Measurements from ENCODE around the gene RANBP3L.

The RANBP3L gene

DNA sequence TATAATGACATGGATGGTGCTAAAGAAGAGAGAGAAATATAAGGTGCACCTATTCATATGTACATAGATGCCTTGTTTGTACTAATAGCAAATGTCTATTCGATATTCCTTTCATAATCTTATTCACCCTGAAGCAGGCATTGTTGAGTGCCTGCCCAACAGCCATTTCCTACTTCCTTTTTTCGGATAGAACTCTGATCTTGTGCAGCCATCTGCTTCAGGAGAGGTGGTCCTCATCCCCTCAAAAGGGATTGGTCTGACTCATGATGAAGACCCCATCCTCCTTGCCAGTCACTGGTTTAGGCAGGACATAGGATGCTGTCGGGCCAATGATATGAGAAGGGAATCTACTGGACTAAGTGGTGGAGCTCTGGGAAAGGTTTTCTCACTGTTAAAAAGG is 8.4 kb upstream of the RANBP3L start:
- no peak for ATAC-seq
- TF ChIP-seq OSR1 (CRISPR knock-in tag; IDR thresholded peaks at IDR 0.05) (no peak), TCF4 (CRISPR knock-in tag; IDR thresholded peaks at IDR 0.05; ENCODE audit: borderline replicate concordance) (no peak), SNAI2 (CRISPR knock-in tag; IDR thresholded peaks at IDR 0.05) (no peak), TOX (CRISPR knock-in tag; IDR thresholded peaks at IDR 0.05; ENCODE audit: borderline replicate concordance) (no peak), PPARA (CRISPR knock-in tag; IDR thresholded peaks at IDR 0.05; ENCODE audit: borderline replicate concordance) (no peak), BACH2 (CRISPR knock-in tag; IDR thresholded peaks at IDR 0.05; ENCODE audit: borderline replicate concordance) (no peak), ISL1 (CRISPR knock-in tag; IDR thresholded peaks at IDR 0.05) (no peak), ZNF70 (CRISPR knock-in tag; IDR thresholded peaks at IDR 0.05) (no peak), ZNF565 (CRISPR knock-in tag; conservative IDR thresholded peaks at IDR 0.05; ENCODE audit: low read depth) (no peak), GLIS3 (CRISPR knock-in tag; IDR thresholded peaks at IDR 0.05) (no peak), CSDC2 (CRISPR knock-in tag; IDR thresholded peaks at IDR 0.05) (no peak), ARNTL (CRISPR knock-in tag; IDR thresholded peaks at IDR 0.05; ENCODE audit: borderline replicate concordance, low read depth) (no peak), RARB (CRISPR knock-in tag; IDR thresholded peaks at IDR 0.05) (no peak), ESRRG (CRISPR knock-in tag; IDR thresholded peaks at IDR 0.05) (no peak)
- TF ChIP-seq, protein P1, sequence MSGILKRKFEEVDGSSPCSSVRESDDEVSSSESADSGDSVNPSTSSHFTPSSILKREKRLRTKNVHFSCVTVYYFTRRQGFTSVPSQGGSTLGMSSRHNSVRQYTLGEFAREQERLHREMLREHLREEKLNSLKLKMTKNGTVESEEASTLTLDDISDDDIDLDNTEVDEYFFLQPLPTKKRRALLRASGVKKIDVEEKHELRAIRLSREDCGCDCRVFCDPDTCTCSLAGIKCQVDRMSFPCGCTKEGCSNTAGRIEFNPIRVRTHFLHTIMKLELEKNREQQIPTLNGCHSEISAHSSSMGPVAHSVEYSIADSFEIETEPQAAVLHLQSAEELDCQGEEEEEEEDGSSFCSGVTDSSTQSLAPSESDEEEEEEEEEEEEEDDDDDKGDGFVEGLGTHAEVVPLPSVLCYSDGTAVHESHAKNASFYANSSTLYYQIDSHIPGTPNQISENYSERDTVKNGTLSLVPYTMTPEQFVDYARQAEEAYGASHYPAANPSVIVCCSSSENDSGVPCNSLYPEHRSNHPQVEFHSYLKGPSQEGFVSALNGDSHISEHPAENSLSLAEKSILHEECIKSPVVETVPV (CRISPR knock-in tag; IDR thresholded peaks at IDR 0.05) = no peak
- TF ChIP-seq, protein P2, sequence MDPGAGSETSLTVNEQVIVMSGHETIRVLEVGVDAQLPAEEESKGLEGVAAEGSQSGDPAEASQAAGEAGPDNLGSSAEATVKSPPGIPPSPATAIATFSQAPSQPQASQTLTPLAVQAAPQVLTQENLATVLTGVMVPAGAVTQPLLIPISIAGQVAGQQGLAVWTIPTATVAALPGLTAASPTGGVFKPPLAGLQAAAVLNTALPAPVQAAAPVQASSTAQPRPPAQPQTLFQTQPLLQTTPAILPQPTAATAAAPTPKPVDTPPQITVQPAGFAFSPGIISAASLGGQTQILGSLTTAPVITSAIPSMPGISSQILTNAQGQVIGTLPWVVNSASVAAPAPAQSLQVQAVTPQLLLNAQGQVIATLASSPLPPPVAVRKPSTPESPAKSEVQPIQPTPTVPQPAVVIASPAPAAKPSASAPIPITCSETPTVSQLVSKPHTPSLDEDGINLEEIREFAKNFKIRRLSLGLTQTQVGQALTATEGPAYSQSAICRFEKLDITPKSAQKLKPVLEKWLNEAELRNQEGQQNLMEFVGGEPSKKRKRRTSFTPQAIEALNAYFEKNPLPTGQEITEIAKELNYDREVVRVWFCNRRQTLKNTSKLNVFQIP (CRISPR knock-in tag; IDR thresholded peaks at IDR 0.05; ENCODE audit: borderline replicate concordance, low read depth) = no peak
- TF ChIP-seq, protein P3, sequence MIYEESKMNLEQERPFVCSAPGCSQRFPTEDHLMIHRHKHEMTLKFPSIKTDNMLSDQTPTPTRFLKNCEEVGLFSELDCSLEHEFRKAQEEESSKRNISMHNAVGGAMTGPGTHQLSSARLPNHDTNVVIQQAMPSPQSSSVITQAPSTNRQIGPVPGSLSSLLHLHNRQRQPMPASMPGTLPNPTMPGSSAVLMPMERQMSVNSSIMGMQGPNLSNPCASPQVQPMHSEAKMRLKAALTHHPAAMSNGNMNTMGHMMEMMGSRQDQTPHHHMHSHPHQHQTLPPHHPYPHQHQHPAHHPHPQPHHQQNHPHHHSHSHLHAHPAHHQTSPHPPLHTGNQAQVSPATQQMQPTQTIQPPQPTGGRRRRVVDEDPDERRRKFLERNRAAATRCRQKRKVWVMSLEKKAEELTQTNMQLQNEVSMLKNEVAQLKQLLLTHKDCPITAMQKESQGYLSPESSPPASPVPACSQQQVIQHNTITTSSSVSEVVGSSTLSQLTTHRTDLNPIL (CRISPR knock-in tag; IDR thresholded peaks at IDR 0.05; ENCODE audit: low read depth) = no peak

DNA sequence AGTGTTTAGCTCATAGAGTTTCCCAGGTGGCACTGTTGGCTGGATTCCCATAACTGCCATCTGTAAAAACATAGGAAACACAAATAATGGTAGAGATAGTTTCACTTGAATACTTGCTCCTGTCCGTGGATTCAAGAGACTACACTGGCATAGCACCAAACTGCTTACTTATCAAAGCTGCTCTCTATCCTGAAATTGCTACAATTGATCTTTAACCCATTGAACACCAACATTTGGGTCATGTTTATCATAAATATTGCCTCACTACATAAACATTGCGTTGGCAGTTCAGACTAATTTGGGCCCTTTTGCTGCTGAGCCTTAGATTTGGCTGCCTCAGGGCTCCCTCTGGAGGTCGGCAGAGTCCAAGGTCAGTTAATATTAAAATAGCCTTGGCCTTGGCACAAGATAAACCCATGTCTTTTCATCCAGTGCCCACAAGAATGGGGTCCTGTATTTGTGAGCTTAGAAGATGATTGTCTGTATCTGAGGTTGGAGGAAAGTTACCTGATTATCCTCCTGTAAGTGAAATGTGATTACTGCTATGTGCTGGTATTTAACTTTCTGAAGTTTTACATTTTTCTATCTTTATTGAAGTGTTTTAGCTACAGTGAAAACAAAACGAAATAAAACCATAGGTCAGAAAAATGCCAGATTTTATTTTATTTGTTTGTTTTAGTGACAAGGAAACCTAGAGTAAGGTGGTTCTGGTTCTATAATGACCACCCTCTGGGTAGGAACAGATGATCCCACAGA is 4.0 kb upstream of the RANBP3L start:
- peak; percentile 93 for ATAC-seq
- TF ChIP-seq ZNF70 (CRISPR knock-in tag; IDR thresholded peaks at IDR 0.05) = no peak
- TF ChIP-seq TCF4 (CRISPR knock-in tag; IDR thresholded peaks at IDR 0.05; ENCODE audit: borderline replicate concordance) = peak; percentile 46; the same call in 1 of the 2 replicates

DNA sequence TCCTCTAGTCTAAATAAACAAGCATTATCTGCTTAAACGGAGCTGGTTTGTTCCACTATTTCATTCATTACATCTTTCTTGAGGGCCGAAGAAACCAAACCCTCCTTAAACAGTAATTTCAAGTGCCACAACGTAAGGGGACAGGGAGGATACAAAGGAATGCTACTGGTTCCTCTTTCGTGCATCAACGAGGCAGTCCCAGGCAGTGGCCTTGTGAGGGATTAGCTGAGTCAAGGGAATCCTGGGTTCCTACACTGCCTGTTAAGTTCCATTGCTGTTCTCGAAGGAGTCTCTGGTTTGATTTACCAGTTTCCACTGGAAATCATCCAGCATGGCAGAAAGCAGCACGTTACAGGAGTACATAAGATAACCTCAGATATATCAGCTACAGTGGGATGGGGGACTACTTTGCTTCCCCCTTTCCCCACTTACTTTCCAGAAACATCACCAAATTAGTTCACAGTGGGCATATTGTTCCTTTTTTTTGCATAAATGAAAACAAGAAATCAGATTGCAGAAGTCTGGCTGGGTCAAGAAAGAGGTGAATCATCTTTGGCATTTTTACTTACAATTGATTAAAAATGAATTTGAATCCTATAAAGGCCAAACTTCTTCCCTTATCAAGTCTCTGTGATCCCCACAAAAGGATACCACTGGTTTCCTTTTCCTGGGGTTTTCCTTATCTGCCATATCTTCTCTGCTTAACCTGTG is 2.5 kb upstream of the RANBP3L start:
- ATAC-seq = no peak
- TF ChIP-seq, protein P1 (CRISPR knock-in tag; IDR thresholded peaks at IDR 0.05) = no peak
- TF ChIP-seq TCF4 (CRISPR knock-in tag; IDR thresholded peaks at IDR 0.05; ENCODE audit: borderline replicate concordance) = no peak
- TF ChIP-seq, protein P4, sequence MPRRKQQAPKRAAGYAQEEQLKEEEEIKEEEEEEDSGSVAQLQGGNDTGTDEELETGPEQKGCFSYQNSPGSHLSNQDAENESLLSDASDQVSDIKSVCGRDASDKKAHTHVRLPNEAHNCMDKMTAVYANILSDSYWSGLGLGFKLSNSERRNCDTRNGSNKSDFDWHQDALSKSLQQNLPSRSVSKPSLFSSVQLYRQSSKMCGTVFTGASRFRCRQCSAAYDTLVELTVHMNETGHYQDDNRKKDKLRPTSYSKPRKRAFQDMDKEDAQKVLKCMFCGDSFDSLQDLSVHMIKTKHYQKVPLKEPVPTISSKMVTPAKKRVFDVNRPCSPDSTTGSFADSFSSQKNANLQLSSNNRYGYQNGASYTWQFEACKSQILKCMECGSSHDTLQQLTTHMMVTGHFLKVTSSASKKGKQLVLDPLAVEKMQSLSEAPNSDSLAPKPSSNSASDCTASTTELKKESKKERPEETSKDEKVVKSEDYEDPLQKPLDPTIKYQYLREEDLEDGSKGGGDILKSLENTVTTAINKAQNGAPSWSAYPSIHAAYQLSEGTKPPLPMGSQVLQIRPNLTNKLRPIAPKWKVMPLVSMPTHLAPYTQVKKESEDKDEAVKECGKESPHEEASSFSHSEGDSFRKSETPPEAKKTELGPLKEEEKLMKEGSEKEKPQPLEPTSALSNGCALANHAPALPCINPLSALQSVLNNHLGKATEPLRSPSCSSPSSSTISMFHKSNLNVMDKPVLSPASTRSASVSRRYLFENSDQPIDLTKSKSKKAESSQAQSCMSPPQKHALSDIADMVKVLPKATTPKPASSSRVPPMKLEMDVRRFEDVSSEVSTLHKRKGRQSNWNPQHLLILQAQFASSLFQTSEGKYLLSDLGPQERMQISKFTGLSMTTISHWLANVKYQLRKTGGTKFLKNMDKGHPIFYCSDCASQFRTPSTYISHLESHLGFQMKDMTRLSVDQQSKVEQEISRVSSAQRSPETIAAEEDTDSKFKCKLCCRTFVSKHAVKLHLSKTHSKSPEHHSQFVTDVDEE (CRISPR knock-in tag; IDR thresholded peaks at IDR 0.05) = no peak
- no peak for TF ChIP-seq ZC3H10 (CRISPR knock-in tag; IDR thresholded peaks at IDR 0.05)
- no peak for TF ChIP-seq OSR1 (CRISPR knock-in tag; IDR thresholded peaks at IDR 0.05)
- TF ChIP-seq, protein P3 (CRISPR knock-in tag; IDR thresholded peaks at IDR 0.05; ENCODE audit: low read depth) = no peak
- no peak for TF ChIP-seq GLIS3 (CRISPR knock-in tag; IDR thresholded peaks at IDR 0.05)
- no peak for TF ChIP-seq SNAI2 (CRISPR knock-in tag; IDR thresholded peaks at IDR 0.05)
- TF ChIP-seq PPARA (CRISPR knock-in tag; IDR thresholded peaks at IDR 0.05; ENCODE audit: borderline replicate concordance) = no peak
- TF ChIP-seq BACH2 (CRISPR knock-in tag; IDR thresholded peaks at IDR 0.05; ENCODE audit: borderline replicate concordance) = no peak
- TF ChIP-seq, protein P5, sequence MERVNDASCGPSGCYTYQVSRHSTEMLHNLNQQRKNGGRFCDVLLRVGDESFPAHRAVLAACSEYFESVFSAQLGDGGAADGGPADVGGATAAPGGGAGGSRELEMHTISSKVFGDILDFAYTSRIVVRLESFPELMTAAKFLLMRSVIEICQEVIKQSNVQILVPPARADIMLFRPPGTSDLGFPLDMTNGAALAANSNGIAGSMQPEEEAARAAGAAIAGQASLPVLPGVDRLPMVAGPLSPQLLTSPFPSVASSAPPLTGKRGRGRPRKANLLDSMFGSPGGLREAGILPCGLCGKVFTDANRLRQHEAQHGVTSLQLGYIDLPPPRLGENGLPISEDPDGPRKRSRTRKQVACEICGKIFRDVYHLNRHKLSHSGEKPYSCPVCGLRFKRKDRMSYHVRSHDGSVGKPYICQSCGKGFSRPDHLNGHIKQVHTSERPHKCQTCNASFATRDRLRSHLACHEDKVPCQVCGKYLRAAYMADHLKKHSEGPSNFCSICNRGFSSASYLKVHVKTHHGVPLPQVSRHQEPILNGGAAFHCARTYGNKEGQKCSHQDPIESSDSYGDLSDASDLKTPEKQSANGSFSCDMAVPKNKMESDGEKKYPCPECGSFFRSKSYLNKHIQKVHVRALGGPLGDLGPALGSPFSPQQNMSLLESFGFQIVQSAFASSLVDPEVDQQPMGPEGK (CRISPR knock-in tag; IDR thresholded peaks at IDR 0.05; ENCODE audit: borderline replicate concordance) = no peak
- no peak for TF ChIP-seq ZNF565 (CRISPR knock-in tag; conservative IDR thresholded peaks at IDR 0.05; ENCODE audit: low read depth)
- no peak for TF ChIP-seq ZNF8 (CRISPR knock-in tag; IDR thresholded peaks at IDR 0.05)
- TF ChIP-seq TOX (CRISPR knock-in tag; IDR thresholded peaks at IDR 0.05; ENCODE audit: borderline replicate concordance) = no peak
